ENCODE measurements around the gene MPP3. TPM values are rescaled to one million over a fixed set of nuclear protein-coding genes. Genes with fewer than 3 reads are reported as not detected.

The MPP3 gene
- total RNA-seq, 1 donor: 9.1 TPM

DNA sequence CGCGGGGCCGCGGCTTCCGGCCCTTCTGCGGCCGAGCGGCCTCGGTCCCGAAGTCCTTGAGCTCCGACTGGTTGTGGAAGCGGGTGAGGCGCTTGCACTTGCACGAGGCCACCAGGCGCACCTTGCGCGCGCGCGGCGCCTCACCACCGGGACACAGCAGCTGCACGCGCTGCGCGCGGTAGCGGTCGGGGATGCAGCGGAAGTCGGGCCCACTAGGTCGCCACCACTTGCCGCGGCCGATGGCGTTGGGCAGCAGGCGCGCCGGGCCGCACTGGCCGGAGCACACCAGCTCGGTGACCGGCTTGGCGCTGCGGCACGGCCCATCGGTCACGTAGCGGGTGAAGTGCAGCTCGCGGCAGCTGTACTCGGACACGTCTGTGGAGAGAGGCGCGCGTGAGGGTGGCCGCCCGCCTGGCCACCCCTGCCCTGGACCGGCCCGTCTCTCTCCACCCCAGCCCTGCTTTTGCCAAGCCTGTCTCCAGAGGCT lies 77.5 kb downstream of the MPP3 start:
- DNase-seq (ENCODE audit: low read depth): peak; percentile 40
- peak overlapping the region; percentile 14 for H3K4me3 ChIP-seq (ENCODE audit: low read depth, low read length)
- TF ChIP-seq, protein P1, sequence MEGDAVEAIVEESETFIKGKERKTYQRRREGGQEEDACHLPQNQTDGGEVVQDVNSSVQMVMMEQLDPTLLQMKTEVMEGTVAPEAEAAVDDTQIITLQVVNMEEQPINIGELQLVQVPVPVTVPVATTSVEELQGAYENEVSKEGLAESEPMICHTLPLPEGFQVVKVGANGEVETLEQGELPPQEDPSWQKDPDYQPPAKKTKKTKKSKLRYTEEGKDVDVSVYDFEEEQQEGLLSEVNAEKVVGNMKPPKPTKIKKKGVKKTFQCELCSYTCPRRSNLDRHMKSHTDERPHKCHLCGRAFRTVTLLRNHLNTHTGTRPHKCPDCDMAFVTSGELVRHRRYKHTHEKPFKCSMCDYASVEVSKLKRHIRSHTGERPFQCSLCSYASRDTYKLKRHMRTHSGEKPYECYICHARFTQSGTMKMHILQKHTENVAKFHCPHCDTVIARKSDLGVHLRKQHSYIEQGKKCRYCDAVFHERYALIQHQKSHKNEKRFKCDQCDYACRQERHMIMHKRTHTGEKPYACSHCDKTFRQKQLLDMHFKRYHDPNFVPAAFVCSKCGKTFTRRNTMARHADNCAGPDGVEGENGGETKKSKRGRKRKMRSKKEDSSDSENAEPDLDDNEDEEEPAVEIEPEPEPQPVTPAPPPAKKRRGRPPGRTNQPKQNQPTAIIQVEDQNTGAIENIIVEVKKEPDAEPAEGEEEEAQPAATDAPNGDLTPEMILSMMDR (IDR thresholded peaks at IDR 0.05; ENCODE audit: insufficient read depth, low read depth, low read length): no peak

DNA sequence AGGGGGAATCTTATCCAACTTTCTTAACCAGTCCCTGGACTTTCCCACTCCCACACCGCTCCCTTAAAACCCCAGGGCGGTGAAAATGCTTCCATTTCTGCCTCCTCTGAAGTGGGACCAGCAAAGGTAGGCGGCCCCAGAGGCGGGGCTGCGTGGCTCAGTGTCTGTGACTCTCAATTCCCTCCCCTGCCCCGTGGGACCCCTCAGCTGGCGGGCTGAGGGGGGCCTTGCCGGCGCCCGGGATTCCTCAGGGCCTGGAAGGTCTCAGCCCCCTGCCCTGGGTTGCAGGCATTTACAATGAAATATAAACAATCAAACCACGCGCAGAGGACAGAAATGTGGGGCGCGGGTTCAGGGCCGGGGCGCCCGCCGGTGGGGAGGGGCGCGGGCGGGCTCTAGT lies 78.0 kb downstream of the MPP3 start:
- no peak overlapping the region for H3K4me3 ChIP-seq (ENCODE audit: low read depth, low read length)
- no peak for DNase-seq (ENCODE audit: low read depth)

GRCh38 chr17:43753493-43754129 lies 79.3 kb downstream of the MPP3 start:
- TF ChIP-seq, protein P1 (IDR thresholded peaks at IDR 0.05; ENCODE audit: insufficient read depth, low read depth, low read length): no peak
- H3K4me3 ChIP-seq (ENCODE audit: low read depth, low read length): no peak overlapping the region
- DNase-seq (ENCODE audit: low read depth): no peak

More for the DNA sequence above, 78.0 kb downstream of the MPP3 start:
- TF ChIP-seq, protein P1 (IDR thresholded peaks at IDR 0.05; ENCODE audit: insufficient read depth, low read depth, low read length): no peak

Other genes starting within 250 kb of the MPP3 start
- gene MEOX1, start 171.2 kb downstream of the MPP3 start, total RNA-seq: 2.9 and 6.0 TPM in 2 replicates
- not detected in 2 replicates for gene SOST, start 74.4 kb downstream of the MPP3 start, total RNA-seq
- gene DUSP3, start 54.2 kb downstream of the MPP3 start, total RNA-seq: 79.6 and 95.9 TPM in 2 replicates
- gene CFAP97D1, start 52.7 kb downstream of the MPP3 start, total RNA-seq: not detected in 2 replicates
- gene CD300LG, start 14.0 kb upstream of the MPP3 start, total RNA-seq: not detected in 2 replicates
- under 0.01 and 1.3 TPM in 2 replicates for gene MPP2, start 74.4 kb upstream of the MPP3 start, total RNA-seq
- gene PPY, start 109.3 kb upstream of the MPP3 start, total RNA-seq: not detected in 2 replicates
- gene PYY, start 120.8 kb upstream of the MPP3 start, total RNA-seq: not detected in 2 replicates
- gene NAGS, start 171.5 kb upstream of the MPP3 start, total RNA-seq: 0.43 and 0.64 TPM in 2 replicates
- gene TMEM101, start 181.8 kb upstream of the MPP3 start, total RNA-seq: 40.2 and 40.3 TPM in 2 replicates
- 53.5 and 82.5 TPM in 2 replicates for gene LSM12, start 233.5 kb upstream of the MPP3 start, total RNA-seq
- 27.4 and 27.6 TPM in 2 replicates for gene G6PC3, start 237.6 kb upstream of the MPP3 start, total RNA-seq